ENCODE results near the gene ADAT3.
"Not testable (repeated sequence)": the region's sequence is repeated elsewhere in the genome, so short reads cannot be mapped to it uniquely, and the experiment has no call there.

DNA sequence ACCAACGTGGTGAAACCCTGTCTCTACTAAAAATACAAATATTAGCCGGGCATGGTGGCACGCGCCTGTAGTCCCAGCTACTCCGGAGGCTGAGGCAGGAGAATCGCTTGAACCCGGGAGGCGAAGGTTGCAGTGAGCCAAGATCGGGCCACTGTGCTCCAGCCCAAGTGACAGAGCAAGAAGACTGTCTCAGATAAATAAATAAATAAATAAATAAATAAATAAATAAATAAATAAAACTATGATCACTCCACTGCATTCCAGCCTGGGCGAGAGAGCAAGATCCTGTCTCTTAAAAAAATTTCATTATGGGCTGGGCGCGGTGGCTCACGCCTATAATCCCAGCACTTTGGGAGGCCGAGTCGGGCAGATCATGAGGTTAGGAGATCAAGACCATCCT is 18.8 kb upstream of the ADAT3 start:
- TF ChIP-seq EZH2 (IDR thresholded peaks at IDR 0.05); POLR2AphosphoS5 (IDR thresholded peaks at IDR 0.05; ENCODE audit: borderline replicate concordance, low read depth, low read length); FOXP2 (optimal IDR thresholded peaks at IDR 0.05; ENCODE audit: control extremely low read depth, extremely low read length, insufficient read depth): not testable (repeated sequence)
